ENCODE measurements around the gene OVCH2. TPM values are rescaled to one million over a fixed set of nuclear protein-coding genes. Genes with fewer than 3 reads are reported as not detected.

OVCH2 gene
- polyA plus RNA-seq, 1 experiment = 0.10 TPM

DNA sequence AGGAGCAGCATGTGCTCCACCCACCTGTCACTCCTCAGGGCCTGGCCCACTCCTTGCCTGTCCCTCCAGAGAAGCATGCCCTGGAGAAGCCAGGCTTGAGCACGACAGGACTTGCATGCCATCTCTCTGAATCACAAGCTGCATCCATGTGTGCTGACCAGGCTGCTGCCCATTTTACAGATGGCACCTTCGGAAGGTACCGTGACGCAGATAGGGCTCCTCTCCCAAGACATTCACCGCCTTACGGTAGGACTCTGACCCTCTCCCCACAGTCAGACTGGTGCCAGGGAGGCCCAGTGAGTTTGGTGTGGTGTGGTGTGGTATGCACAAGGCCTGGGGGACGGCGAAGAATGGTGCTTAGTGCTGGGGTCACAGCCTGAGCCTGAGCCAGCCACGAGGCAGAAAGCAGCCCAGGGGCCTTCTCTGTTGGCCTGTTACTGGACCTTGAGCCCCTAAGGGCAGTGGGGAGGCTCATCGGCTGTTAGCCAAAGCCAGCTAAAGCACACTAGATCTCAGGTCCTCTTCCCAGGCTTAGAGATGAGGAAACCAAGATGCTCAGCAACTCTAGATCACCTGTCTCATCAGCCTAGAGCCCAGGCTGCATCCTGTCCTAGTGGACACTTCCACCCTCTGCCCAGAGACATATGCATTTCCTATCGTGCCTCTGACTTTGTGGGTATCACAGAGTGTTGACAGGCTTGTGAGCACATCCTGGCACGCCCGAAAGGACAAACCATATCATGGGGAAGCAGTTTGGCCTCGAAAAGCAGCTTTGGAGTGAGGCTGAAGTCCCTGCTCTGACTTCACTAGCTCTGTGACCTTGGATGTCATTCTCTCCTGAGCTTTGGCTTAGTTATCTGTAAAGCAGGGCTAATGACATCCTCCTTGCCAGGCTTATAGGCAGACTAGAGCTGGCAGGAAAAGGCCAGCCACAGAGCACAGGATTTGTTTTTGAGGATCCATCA lies 50.7 kb downstream of the OVCH2 start:
- no peaks in the 10 kb centered on the region for H3K9me3 ChIP-seq (ENCODE audit: control insufficient read depth, insufficient read depth, low read length)
- H3K27me3 ChIP-seq (ENCODE audit: control insufficient read depth, insufficient read depth, low read length) = no peaks in the 10 kb centered on the region
- DNase-seq (ENCODE audit: low read depth, low spot score) = no peak
- ChIA-PET POLR2A (no interaction called here), CTCF (interaction anchor here (0.9 to 8.8 kb wide), 3 partner anchors 10 to 82 kb away, joined by 3 to 184 read pairs (median 12); no protein-coding TSS in a partner anchor)
- H3K4me3 ChIP-seq (ENCODE audit: low read depth, low read length) = no peak overlapping the region
- no peak overlapping the region for H3K27ac ChIP-seq (ENCODE audit: low read depth, low read length)
- TF ChIP-seq CTCF (IDR thresholded peaks at IDR 0.05; ENCODE audit: low read depth, low read length) = no peak

DNA sequence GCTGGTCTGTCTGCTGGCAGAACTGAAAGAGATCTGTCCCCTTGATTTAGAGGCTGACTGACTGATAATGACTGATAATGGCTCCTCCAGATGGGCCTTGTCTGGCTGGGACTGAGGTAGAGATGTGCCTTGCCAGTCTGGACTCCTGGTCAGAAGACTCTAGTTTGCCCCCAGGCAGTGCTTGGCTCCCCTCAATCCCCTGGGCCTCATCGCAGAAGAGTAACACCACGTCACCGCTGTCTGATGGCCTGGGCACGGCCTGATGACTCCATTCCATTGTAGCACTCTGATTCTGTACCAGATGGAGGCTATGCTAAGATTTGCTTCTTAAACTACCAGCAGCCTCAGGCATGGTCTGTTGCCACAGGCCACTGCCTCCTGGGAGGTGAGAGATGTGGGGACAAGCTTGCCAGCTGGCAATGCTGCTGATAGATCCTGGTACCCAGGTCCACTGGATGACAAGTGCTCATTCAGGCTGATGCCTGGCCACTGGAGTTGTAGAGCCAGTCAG lies 52.0 kb downstream of the OVCH2 start:
- DNase-seq (ENCODE audit: low read depth, low spot score) = no peak
- CTCF ChIA-PET = interaction anchor here (8.8 kb wide), 1 partner anchor 81 kb away, joined by 184 read pairs; no protein-coding TSS in a partner anchor
- POLR2A ChIA-PET = no interaction called here
- TF ChIP-seq CTCF (IDR thresholded peaks at IDR 0.05; ENCODE audit: low read depth, low read length) = no peak
- no peaks in the 10 kb centered on the region for H3K9me3 ChIP-seq (ENCODE audit: control insufficient read depth, insufficient read depth, low read length)
- H3K27me3 ChIP-seq (ENCODE audit: control insufficient read depth, insufficient read depth, low read length) = no peaks in the 10 kb centered on the region
- H3K27ac ChIP-seq (ENCODE audit: low read depth, low read length) = no peak overlapping the region
- H3K4me3 ChIP-seq (ENCODE audit: low read depth, low read length) = no peak overlapping the region

DNA sequence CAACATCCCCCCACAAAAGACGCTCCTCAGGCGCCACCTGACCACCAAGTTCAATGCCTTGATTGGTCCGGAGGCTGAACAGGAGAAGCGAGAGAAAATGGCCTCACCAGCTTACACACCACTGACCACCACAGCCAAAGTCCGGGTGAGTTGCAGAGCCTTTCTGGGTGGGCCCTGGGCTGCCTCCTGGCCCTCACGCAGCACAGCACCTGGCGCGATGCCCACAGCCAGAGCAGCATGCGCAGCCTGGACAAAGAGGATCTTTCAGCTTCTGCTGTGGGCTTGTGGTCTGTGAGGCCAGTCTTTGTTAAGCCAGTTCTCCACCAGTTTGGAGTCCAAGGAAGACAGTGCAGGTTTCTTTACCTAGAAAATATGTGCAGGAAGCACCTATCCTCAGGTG lies 54.6 kb downstream of the OVCH2 start:
- H3K27ac ChIP-seq (ENCODE audit: low read depth, low read length) = no peak overlapping the region
- POLR2A ChIA-PET = no interaction called here
- no peak for DNase-seq (ENCODE audit: low read depth, low spot score)

DNA sequence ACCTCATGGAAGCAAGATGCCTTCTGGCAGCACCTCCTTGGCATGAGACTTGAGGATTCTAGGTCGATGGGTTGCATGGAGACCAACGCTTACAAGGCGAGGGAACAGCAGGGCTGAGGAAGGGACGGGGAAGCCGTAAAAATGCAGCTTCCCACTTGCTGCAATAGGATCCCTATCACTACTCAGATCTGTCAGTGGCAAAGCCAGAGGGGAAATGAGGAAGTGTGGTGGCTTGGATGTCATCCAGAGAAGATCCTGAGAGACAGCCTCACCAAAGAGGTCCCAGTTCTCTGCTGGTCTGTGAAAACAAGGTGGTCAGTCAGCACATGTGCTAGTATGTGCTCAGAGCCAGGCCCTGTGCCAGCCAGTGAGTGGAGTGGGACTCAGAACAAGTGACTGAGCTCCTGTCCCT lies 55.1 kb downstream of the OVCH2 start:
- no peaks in the 10 kb centered on the region for H3K27me3 ChIP-seq (ENCODE audit: control insufficient read depth, insufficient read depth, low read length)
- H3K4me3 ChIP-seq (ENCODE audit: low read depth, low read length) = no peak overlapping the region
- ChIA-PET CTCF (interaction anchor here (8.8 kb wide), 1 partner anchor 78 kb away, joined by 184 read pairs; no protein-coding TSS in a partner anchor), POLR2A (no interaction called here)
- H3K9me3 ChIP-seq (ENCODE audit: control insufficient read depth, insufficient read depth, low read length) = no peaks in the 10 kb centered on the region
- TF ChIP-seq CTCF (IDR thresholded peaks at IDR 0.05; ENCODE audit: low read depth, low read length) = no peak
- no peak overlapping the region for H3K27ac ChIP-seq (ENCODE audit: low read depth, low read length)
- no peak for DNase-seq (ENCODE audit: low read depth, low spot score)

More for the DNA sequence above, 54.6 kb downstream of the OVCH2 start:
- TF ChIP-seq CTCF (IDR thresholded peaks at IDR 0.05; ENCODE audit: low read depth, low read length) = no peak
- Histone ChIP-seq H3K4me3 (ENCODE audit: low read depth, low read length) (no peak overlapping the region), H3K9me3 (ENCODE audit: control insufficient read depth, insufficient read depth, low read length) (no peaks in the 10 kb centered on the region), H3K27me3 (ENCODE audit: control insufficient read depth, insufficient read depth, low read length) (no peaks in the 10 kb centered on the region)
- CTCF ChIA-PET = interaction anchor here (8.8 kb wide), 1 partner anchor 79 kb away, joined by 184 read pairs; no protein-coding TSS in a partner anchor

DNA sequence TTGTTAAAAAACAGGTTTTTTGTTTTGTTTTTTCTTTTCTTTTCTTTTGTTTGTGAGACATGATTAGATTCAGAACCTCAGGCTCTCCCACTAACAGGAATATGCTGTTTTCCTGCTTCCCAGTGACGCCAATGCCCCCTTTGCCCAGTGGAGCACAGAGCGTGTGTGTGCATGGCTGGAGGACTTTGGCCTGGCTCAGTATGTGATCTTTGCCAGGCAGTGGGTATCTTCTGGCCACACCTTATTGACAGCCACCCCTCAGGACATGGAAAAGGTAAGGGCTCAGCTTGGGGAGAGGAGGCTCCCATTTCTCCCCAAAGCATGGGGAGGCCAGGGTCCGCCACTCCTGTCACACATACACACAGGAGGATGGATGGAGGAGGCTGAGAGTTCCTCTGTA lies 58.0 kb downstream of the OVCH2 start:
- no peak overlapping the region for H3K4me3 ChIP-seq (ENCODE audit: low read depth, low read length)
- no peaks in the 10 kb centered on the region for H3K9me3 ChIP-seq (ENCODE audit: control insufficient read depth, insufficient read depth, low read length)
- ChIA-PET CTCF (interaction anchor here (0.6 to 2.3 kb wide), 3 partner anchors 9 to 77 kb away, joined by 3 to 10 read pairs (median 8); no protein-coding TSS in a partner anchor), POLR2A (no interaction called here)
- no peak overlapping the region for H3K27ac ChIP-seq (ENCODE audit: low read depth, low read length)
- no peaks in the 10 kb centered on the region for H3K27me3 ChIP-seq (ENCODE audit: control insufficient read depth, insufficient read depth, low read length)
- no peak for TF ChIP-seq CTCF (IDR thresholded peaks at IDR 0.05; ENCODE audit: low read depth, low read length)
- no peak for DNase-seq (ENCODE audit: low read depth, low spot score)

Measured in AG04450 (cell line).